ENCODE results near the gene LCN6.
A peak's percentile ranks its signal among the peaks of the same experiment; 100 is the strongest.
"Not testable (repeated sequence)": the region's sequence is repeated elsewhere in the genome, so short reads cannot be mapped to it uniquely, and the experiment has no call there.

The LCN6 gene

GRCh38 chr9:136704741-136705140 lies 43.6 kb downstream of the LCN6 start:
- DNase-seq, result not testable (repeated sequence)

- DNase-seq, result no peak
These were observed 45.0 kb downstream of the LCN6 start for GRCh38 chr9:136703276-136703860.

GRCh38 chr9:136701668-136702053 lies 46.7 kb downstream of the LCN6 start:
- DNase-seq, result no peak

GRCh38 chr9:136700959-136701667 lies 47.2 kb downstream of the LCN6 start:
- DNase-seq, result peak; percentile 74

GRCh38 chr9:136700304-136700703 lies 48.0 kb downstream of the LCN6 start:
- no peak for DNase-seq

GRCh38 chr9:136698635-136699246 lies 49.6 kb downstream of the LCN6 start:
- DNase-seq, result no peak

- DNase-seq, result no peak
These were observed 50.4 kb downstream of the LCN6 start for GRCh38 chr9:136697821-136698526.

- no peak for DNase-seq
These were observed 51.0 kb downstream of the LCN6 start for GRCh38 chr9:136697146-136697820.

- DNase-seq, result no peak
These were observed 51.8 kb downstream of the LCN6 start for GRCh38 chr9:136696502-136696901.

GRCh38 chr9:136695955-136696354 lies 52.4 kb downstream of the LCN6 start:
- no peak for DNase-seq

- no peak for DNase-seq
These were observed 52.9 kb downstream of the LCN6 start for GRCh38 chr9:136695435-136695895.

GRCh38 chr9:136694872-136695247 lies 53.5 kb downstream of the LCN6 start:
- DNase-seq, result no peak

- no peak for DNase-seq
These were observed 54.0 kb downstream of the LCN6 start for GRCh38 chr9:136694163-136694871.

Measured in activated naive CD4-positive, alpha-beta T cell treated with anti-CD3 and anti-CD28 coated beads, Interleukin-2, amount 50 U/mL, for 16 hours (primary cell).